ENCODE measurements around the gene PTPRD.

The PTPRD gene

GRCh38 chr9:8858596-8859161 lies 1754.1 kb downstream of the PTPRD start:
- peaks cover 11% of the 10 kb centered on the region for H3K4me1 Mint-ChIP-seq (ENCODE audit: low read depth)
- no peaks in the 10 kb centered on the region for H3K36me3 Mint-ChIP-seq (ENCODE audit: low read depth)
- no peak overlapping the region for H3K27ac Mint-ChIP-seq
- peaks cover 59% of the 10 kb centered on the region for H3K27me3 Mint-ChIP-seq
- H3K4me3 Mint-ChIP-seq = peak overlapping the region; percentile 51
- H3K9me3 Mint-ChIP-seq = no peaks in the 10 kb centered on the region

- Mint-ChIP-seq H3K27me3 (peaks cover 65% of the 10 kb centered on the region), H3K4me1 (ENCODE audit: low read depth) (peaks cover 11% of the 10 kb centered on the region), H3K9me3 (no peaks in the 10 kb centered on the region), H3K36me3 (ENCODE audit: low read depth) (no peaks in the 10 kb centered on the region), H3K4me3 (peak overlapping the region; percentile 37), H3K27ac (no peak overlapping the region)
Observed at GRCh38 chr9:8857926-8858595, 1754.7 kb downstream of the PTPRD start.

- Mint-ChIP-seq H3K27me3 (peaks cover 67% of the 10 kb centered on the region), H3K36me3 (ENCODE audit: low read depth) (no peaks in the 10 kb centered on the region), H3K9me3 (no peaks in the 10 kb centered on the region), H3K4me3 (peak overlapping the region; percentile 62), H3K27ac (no peak overlapping the region), H3K4me1 (ENCODE audit: low read depth) (peaks cover 11% of the 10 kb centered on the region)
Observed at GRCh38 chr9:8857068-8857925, 1755.5 kb downstream of the PTPRD start.

DNA sequence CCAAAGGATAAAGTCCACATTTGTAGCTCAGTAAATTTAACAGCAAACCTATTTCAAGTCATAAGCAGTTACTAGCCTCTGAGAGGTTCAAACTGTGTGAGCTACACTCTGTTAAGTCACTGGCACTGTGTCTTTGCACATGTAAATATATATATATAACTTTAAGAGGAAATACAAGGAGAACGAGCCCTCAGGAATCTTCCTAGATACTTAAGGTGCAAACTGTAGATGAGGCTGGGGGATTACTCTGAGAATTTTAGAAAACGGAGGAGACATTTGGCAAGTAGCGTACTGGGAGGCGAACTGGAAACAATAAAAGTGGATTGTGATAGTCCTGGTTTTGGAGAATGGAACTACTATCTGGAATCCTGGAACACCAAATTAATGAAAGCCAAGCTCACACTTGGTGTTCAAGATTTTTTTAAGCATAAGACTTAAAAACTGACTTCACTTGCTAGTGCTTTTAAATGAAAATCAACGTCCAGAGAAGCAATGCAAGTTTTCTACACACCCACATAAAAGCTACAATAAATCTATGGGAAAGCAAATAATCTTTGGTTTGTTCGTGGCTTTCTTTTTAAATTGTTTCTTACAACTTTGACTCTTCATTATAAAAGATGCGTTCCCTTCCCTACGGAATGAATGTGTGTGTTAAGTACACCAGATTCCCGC lies 1756.3 kb downstream of the PTPRD start:
- peaks cover 67% of the 10 kb centered on the region for H3K27me3 Mint-ChIP-seq
- peaks cover 11% of the 10 kb centered on the region for H3K4me1 Mint-ChIP-seq (ENCODE audit: low read depth)
- no peaks in the 10 kb centered on the region for H3K36me3 Mint-ChIP-seq (ENCODE audit: low read depth)
- H3K27ac Mint-ChIP-seq = no peak overlapping the region
- peak overlapping the region; percentile 62 for H3K4me3 Mint-ChIP-seq
- H3K9me3 Mint-ChIP-seq = no peaks in the 10 kb centered on the region

- Mint-ChIP-seq H3K36me3 (ENCODE audit: low read depth) (no peaks in the 10 kb centered on the region), H3K27me3 (peaks cover 60% of the 10 kb centered on the region), H3K9me3 (no peaks in the 10 kb centered on the region), H3K4me3 (no peak overlapping the region), H3K27ac (no peak overlapping the region), H3K4me1 (ENCODE audit: low read depth) (peaks cover 11% of the 10 kb centered on the region)
Observed at GRCh38 chr9:8855046-8855445, 1757.8 kb downstream of the PTPRD start.

GRCh38 chr9:8852301-8852864 lies 1760.4 kb downstream of the PTPRD start:
- Mint-ChIP-seq H3K27me3 (peaks cover 41% of the 10 kb centered on the region), H3K9me3 (no peaks in the 10 kb centered on the region), H3K36me3 (ENCODE audit: low read depth) (no peaks in the 10 kb centered on the region), H3K27ac (no peak overlapping the region), H3K4me3 (no peak overlapping the region), H3K4me1 (ENCODE audit: low read depth) (peaks cover 5% of the 10 kb centered on the region)

GRCh38 chr9:8850914-8851313 lies 1761.9 kb downstream of the PTPRD start:
- Mint-ChIP-seq H3K4me3 (no peak overlapping the region), H3K27ac (no peak overlapping the region), H3K9me3 (no peaks in the 10 kb centered on the region), H3K4me1 (ENCODE audit: low read depth) (no peaks in the 10 kb centered on the region), H3K36me3 (ENCODE audit: low read depth) (no peaks in the 10 kb centered on the region), H3K27me3 (peaks cover 27% of the 10 kb centered on the region)

GRCh38 chr9:8845808-8846207 lies 1767.0 kb downstream of the PTPRD start:
- no peaks in the 10 kb centered on the region for H3K27me3 Mint-ChIP-seq
- no peaks in the 10 kb centered on the region for H3K4me1 Mint-ChIP-seq (ENCODE audit: low read depth)
- H3K4me3 Mint-ChIP-seq = no peak overlapping the region
- no peak overlapping the region for H3K27ac Mint-ChIP-seq
- no peaks in the 10 kb centered on the region for H3K36me3 Mint-ChIP-seq (ENCODE audit: low read depth)
- H3K9me3 Mint-ChIP-seq = no peaks in the 10 kb centered on the region

- no peaks in the 10 kb centered on the region for H3K9me3 Mint-ChIP-seq
- H3K27ac Mint-ChIP-seq = no peak overlapping the region
- no peaks in the 10 kb centered on the region for H3K4me1 Mint-ChIP-seq (ENCODE audit: low read depth)
- H3K4me3 Mint-ChIP-seq = no peak overlapping the region
- H3K27me3 Mint-ChIP-seq = no peaks in the 10 kb centered on the region
- no peaks in the 10 kb centered on the region for H3K36me3 Mint-ChIP-seq (ENCODE audit: low read depth)
Observed at GRCh38 chr9:8845376-8845775, 1767.4 kb downstream of the PTPRD start.

GRCh38 chr9:8844549-8844948 lies 1768.3 kb downstream of the PTPRD start:
- H3K36me3 Mint-ChIP-seq (ENCODE audit: low read depth) = no peaks in the 10 kb centered on the region
- no peak overlapping the region for H3K4me3 Mint-ChIP-seq
- H3K9me3 Mint-ChIP-seq = no peaks in the 10 kb centered on the region
- H3K27ac Mint-ChIP-seq = no peak overlapping the region
- no peaks in the 10 kb centered on the region for H3K4me1 Mint-ChIP-seq (ENCODE audit: low read depth)
- no peaks in the 10 kb centered on the region for H3K27me3 Mint-ChIP-seq

- H3K9me3 Mint-ChIP-seq = no peaks in the 10 kb centered on the region
- no peaks in the 10 kb centered on the region for H3K36me3 Mint-ChIP-seq (ENCODE audit: low read depth)
- H3K4me3 Mint-ChIP-seq = no peak overlapping the region
- H3K27ac Mint-ChIP-seq = no peak overlapping the region
- no peaks in the 10 kb centered on the region for H3K4me1 Mint-ChIP-seq (ENCODE audit: low read depth)
- H3K27me3 Mint-ChIP-seq = no peaks in the 10 kb centered on the region
Observed at GRCh38 chr9:8842402-8843193, 1770.2 kb downstream of the PTPRD start.

- Mint-ChIP-seq H3K9me3 (no peaks in the 10 kb centered on the region), H3K36me3 (ENCODE audit: low read depth) (no peaks in the 10 kb centered on the region)
Observed at GRCh38 chr9:8838136-8838535, 1774.7 kb downstream of the PTPRD start.

GRCh38 chr9:8835291-8835690 lies 1777.5 kb downstream of the PTPRD start:
- no peak overlapping the region for H3K4me3 Mint-ChIP-seq
- H3K9me3 Mint-ChIP-seq = no peaks in the 10 kb centered on the region
- no peaks in the 10 kb centered on the region for H3K36me3 Mint-ChIP-seq (ENCODE audit: low read depth)
- peaks cover 6% of the 10 kb centered on the region for H3K27me3 Mint-ChIP-seq
- no peak overlapping the region for H3K27ac Mint-ChIP-seq
- H3K4me1 Mint-ChIP-seq (ENCODE audit: low read depth) = no peaks in the 10 kb centered on the region

More at GRCh38 chr9:8838136-8838535, 1774.7 kb downstream of the PTPRD start:
- Mint-ChIP-seq H3K4me3 (no peak overlapping the region), H3K27me3 (no peaks in the 10 kb centered on the region), H3K4me1 (ENCODE audit: low read depth) (no peaks in the 10 kb centered on the region), H3K27ac (no peak overlapping the region)

DNA sequence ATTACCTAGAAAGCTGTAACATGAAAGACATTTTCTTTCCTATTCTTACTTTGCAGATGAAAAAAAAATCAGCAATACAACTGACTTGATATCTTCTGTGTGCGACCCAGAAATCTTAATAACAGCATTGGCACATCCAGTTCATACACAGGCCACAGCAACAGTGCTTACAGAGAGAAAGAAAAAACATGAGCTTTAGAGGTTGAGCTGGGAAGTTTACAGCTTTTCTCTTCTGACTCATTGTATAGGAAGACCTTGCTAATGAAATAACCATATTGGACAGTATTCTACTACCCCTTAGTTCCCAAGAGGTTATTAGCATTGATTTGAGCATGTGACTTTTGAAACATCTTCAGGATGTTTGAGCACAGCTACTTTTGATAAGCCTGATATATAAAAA lies 1779.8 kb downstream of the PTPRD start:
- Mint-ChIP-seq H3K27ac (no peak overlapping the region), H3K4me3 (no peak overlapping the region), H3K9me3 (no peaks in the 10 kb centered on the region), H3K27me3 (peaks cover 6% of the 10 kb centered on the region), H3K4me1 (ENCODE audit: low read depth) (no peaks in the 10 kb centered on the region), H3K36me3 (ENCODE audit: low read depth) (no peaks in the 10 kb centered on the region)
